ENCODE measurements around the gene IPO4.

DNA sequence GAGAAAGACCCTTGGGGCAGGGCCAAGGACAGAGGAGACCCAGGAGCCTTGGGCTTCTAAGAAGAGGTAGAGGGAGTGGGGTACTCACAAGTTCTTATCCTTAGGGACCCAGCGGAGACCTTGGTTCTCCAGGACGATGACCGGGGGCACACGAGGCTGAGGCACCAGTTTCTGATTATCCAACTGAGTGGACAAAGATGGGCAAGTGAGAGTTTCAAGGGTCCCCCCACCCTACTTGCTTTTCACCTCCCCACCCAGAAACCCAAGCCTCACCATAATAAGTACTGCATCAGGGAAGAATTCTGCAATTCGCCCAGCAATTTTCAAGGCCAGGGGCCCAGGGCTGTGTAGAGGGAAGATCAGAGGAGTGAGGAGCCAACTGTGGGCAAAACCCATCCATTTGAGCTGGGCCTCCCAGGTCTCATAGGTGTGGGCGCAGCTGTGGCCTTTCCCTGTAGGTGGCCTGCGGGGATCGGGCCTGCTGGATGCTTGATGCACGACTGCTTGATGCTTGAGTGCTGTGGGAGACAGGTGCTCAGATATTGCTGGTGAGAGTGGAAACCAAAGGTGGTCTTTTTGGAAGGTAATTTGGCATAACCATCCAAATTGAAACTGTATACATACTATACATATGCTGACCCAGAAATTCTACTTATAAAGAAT lies 49.2 kb downstream of the IPO4 start:
- TF ChIP-seq, protein P1, sequence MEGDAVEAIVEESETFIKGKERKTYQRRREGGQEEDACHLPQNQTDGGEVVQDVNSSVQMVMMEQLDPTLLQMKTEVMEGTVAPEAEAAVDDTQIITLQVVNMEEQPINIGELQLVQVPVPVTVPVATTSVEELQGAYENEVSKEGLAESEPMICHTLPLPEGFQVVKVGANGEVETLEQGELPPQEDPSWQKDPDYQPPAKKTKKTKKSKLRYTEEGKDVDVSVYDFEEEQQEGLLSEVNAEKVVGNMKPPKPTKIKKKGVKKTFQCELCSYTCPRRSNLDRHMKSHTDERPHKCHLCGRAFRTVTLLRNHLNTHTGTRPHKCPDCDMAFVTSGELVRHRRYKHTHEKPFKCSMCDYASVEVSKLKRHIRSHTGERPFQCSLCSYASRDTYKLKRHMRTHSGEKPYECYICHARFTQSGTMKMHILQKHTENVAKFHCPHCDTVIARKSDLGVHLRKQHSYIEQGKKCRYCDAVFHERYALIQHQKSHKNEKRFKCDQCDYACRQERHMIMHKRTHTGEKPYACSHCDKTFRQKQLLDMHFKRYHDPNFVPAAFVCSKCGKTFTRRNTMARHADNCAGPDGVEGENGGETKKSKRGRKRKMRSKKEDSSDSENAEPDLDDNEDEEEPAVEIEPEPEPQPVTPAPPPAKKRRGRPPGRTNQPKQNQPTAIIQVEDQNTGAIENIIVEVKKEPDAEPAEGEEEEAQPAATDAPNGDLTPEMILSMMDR (IDR thresholded peaks at IDR 0.05; ENCODE audit: insufficient read depth, low read length) = no peak
- TF ChIP-seq POLR2AphosphoS5 (IDR thresholded peaks at IDR 0.05; ENCODE audit: low read depth) = no peak

All from HL-60 (cell line).